Measurements from ENCODE around the gene COL27A1. TPM values are rescaled to one million over a fixed set of nuclear protein-coding genes. Genes with fewer than 3 reads are reported as not detected.

COL27A1 gene
- total RNA-seq, 1 donor from 2014 or later = 8.5 TPM

DNA sequence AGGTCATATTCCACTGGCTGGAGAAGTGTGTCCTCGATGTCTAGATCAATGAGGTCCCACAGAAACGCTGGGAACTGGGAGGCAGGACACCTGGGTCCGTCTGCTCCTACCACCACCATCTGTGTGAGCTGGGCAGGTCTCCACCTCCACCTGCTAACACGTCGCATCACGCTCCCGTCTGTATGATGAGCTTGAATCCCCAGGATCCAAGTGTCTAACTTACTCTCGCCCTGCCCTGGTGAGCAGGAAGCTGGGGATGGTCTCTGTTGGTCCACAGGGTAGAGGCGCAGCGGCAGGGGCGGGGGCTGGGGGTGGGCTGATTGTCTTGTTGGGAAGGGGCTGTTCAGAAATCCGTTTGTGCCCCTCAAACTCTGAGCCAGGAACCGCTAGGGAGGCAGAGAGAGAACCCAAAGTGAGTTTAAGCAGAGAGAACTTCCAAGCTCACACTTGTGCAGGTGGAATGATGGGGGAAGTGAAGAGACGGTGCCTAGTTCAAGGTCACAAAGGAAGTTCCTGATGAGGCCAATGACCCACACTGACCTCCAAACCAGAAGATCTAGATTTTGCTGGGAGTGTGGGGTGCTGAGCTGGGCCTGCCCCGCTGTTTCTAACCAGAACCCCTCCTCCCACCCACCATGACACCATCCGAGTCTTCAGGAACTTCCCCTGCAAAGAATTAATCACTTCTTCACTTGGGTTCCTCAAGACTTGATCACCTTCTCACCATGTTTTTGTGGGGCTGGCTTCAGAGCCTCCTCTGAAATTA, 195.5 kb downstream of the COL27A1 start:
- no peak overlapping the region for H3K4me3 ChIP-seq (ENCODE audit: low read depth, low read length)
- TF ChIP-seq, protein P1, sequence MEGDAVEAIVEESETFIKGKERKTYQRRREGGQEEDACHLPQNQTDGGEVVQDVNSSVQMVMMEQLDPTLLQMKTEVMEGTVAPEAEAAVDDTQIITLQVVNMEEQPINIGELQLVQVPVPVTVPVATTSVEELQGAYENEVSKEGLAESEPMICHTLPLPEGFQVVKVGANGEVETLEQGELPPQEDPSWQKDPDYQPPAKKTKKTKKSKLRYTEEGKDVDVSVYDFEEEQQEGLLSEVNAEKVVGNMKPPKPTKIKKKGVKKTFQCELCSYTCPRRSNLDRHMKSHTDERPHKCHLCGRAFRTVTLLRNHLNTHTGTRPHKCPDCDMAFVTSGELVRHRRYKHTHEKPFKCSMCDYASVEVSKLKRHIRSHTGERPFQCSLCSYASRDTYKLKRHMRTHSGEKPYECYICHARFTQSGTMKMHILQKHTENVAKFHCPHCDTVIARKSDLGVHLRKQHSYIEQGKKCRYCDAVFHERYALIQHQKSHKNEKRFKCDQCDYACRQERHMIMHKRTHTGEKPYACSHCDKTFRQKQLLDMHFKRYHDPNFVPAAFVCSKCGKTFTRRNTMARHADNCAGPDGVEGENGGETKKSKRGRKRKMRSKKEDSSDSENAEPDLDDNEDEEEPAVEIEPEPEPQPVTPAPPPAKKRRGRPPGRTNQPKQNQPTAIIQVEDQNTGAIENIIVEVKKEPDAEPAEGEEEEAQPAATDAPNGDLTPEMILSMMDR (conservative IDR thresholded peaks at IDR 0.05; ENCODE audit: low read depth, low read length) = no peak
- no peak for DNase-seq (ENCODE audit: low read depth)

DNA sequence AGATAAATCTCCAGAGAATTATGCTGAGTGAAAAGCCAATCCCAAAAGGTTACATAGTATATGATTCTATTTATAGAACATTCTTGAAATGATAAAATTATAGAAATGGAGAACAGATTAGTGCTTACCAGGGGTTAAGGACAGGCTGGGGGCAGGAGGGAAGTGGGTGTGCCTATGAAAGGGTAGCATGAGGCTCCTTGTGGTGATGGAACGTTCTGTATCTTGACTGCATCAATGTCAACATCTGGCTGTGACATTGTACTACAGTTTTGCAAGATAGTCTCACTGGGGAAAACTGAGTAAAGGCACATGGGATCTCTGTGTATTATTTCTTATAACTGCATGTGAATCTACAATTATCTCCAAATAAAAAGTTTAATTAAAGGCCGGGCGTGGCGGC, 196.6 kb downstream of the COL27A1 start:
- no peak overlapping the region for H3K4me3 ChIP-seq (ENCODE audit: low read depth, low read length)
- no peak for DNase-seq (ENCODE audit: low read depth)
- TF ChIP-seq, protein P1 (conservative IDR thresholded peaks at IDR 0.05; ENCODE audit: low read depth, low read length) = no peak

DNA sequence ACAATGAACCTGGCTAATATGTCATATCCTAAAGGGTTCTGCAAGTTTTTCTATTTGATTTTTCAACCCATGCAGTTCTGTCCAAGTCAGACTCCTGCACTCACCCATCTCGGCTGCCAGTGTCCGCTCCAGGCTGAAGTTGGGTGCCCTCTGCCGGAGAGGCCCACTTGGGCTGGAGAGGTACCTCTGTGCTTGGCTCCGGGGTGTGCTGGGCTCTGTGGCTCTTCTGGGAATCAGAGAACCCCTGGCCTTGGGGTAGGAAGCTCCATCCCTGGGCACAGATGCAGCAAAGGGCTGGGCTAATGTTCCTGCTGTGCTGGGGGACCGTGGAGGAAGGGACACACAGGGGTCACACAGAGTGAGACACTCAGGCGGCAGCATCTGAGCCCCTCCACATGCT, 200.5 kb downstream of the COL27A1 start:
- DNase-seq (ENCODE audit: low read depth) = no peak
- TF ChIP-seq, protein P1 (conservative IDR thresholded peaks at IDR 0.05; ENCODE audit: low read depth, low read length) = no peak
- no peak overlapping the region for H3K4me3 ChIP-seq (ENCODE audit: low read depth, low read length)

DNA sequence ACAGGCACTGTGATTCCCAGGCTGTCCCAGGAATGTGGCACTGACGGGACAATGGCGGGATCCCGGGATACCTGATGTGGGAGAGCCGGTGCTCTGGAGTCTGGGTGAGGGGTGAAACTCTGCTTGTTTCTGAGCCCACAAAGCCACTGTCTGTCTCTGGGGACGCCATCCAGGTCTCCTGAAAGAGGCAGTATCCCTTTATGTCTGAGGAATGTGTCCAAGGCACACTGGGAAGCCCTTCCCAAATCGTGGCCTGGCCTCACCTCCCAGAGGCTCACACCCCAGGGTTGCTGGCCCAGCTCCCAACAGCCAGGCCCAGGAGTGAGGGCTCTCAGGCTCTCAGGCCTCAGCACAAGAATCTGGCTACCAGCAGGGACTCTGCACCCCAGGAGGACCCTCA, 201.5 kb downstream of the COL27A1 start:
- no peak overlapping the region for H3K4me3 ChIP-seq (ENCODE audit: low read depth, low read length)
- DNase-seq (ENCODE audit: low read depth) = no peak
- TF ChIP-seq, protein P1 (conservative IDR thresholded peaks at IDR 0.05; ENCODE audit: low read depth, low read length) = no peak

DNA sequence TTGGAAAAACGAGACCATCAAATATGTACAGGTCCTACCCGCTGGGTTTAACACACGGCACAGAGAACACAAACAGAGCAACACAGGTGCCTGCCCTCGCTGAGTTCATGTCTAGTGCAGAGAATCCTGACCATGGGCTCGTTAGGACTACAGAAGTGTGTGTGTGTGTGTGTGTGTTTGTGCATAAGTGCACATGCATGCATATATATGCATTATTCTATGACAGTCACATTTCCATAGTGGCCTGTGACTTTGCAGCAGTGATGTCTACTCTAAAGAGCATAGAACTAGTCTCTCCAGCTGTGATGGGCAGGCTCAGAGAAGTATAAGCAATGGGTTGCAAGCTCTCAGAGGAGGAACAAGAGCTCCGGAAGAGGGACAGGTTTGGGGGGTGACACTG, 202.0 kb downstream of the COL27A1 start:
- TF ChIP-seq, protein P1 (conservative IDR thresholded peaks at IDR 0.05; ENCODE audit: low read depth, low read length) = no peak
- H3K4me3 ChIP-seq (ENCODE audit: low read depth, low read length) = no peak overlapping the region
- DNase-seq (ENCODE audit: low read depth) = no peak

DNA sequence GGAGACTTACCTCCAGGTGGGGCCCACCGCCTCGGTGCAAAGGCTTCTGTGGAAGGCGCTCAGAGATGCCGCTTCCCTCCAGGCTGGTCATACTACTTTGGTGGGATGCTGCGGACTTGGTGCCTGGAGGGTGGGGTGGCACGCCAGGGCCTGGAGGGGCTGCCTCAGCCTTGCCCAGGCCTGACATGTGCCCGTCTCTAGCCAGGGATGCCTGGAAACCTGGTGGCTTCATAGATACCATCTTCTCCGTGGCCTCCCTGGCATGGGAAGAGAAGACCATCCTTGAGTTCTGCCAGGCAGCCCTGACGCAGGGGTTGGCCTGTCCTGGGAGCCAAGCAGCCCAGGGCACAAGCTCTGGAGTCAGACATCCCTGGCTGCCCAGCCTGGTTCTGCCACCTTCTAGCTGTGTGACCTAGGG, 202.6 kb downstream of the COL27A1 start:
- TF ChIP-seq, protein P1 (conservative IDR thresholded peaks at IDR 0.05; ENCODE audit: low read depth, low read length) = no peak
- no peak for DNase-seq (ENCODE audit: low read depth)
- H3K4me3 ChIP-seq (ENCODE audit: low read depth, low read length) = no peak overlapping the region

DNA sequence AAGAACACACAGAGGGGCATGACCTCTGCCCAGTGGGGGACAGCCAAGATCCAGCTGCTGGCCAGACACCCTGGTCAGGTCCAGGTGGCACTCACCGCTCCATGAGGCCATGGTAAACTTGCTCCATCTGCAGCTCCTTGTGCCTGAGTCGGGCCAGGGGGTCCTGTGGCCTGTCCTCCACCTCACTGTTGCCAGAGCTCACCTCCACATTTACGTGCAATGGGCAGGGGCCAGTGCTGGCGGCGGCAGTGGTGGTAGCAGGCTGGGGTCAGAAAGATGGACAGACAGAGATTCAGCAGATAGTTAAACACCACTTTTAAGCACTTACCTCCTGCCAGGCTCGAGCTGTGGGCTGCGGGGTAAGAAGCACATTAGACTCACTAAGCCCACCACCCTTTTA, 204.5 kb downstream of the COL27A1 start:
- DNase-seq (ENCODE audit: low read depth) = no peak
- TF ChIP-seq, protein P1 (conservative IDR thresholded peaks at IDR 0.05; ENCODE audit: low read depth, low read length) = no peak
- H3K4me3 ChIP-seq (ENCODE audit: low read depth, low read length) = no peak overlapping the region

All from epithelial cell of proximal tubule (primary cell).